HepG2 (cell line): ENCODE results near the gene AK8. TPM values are rescaled to one million over a fixed set of nuclear protein-coding genes. Genes with fewer than 3 reads are reported as not detected.

ENCODE experiments used
- ATAC-seq: fragments of 200-7000 bp; cut with Tn5 transposase; 3 replicates; pipeline ENCODE4 v1.9.1; 2020; ENCODE audit warnings: mild to moderate bottlenecking, moderate library complexity
- BruUV-seq: library from RNA; stranded (reverse); fragments of 400-500 nt; replicated peaks from 2 replicates; lab custom pipeline; 2021; lab: Mats Ljungman, UMichigan
- CTCF ChIA-PET: fragments of 300-600 bp; formaldehyde crosslinking; extraction: SDS; loops from one replicate; lab custom pipeline; 2021; ENCODE audit warnings: low total read pairs, inconsistent platforms, low intra/inter-chr PET ratio; lab: Yijun Ruan, JAX
- POLR2A ChIA-PET: fragments of 350-600 bp; sonication (Branson Sonifier 250); formaldehyde crosslinking; loops from one replicate; lab custom pipeline; 2020; ENCODE audit warnings: antibody characterized with exemption, inconsistent platforms; lab: Yijun Ruan, JAX
- DNase-seq: peaks from one replicate; pipeline ENCODE4 v3.0.0-alpha.2; 2015; ENCODE audit warnings: low spot score
- FAIRE-seq: peaks from 3 replicates; lab custom pipeline; 2011; peaks lifted over from hg19 to GRCh38; lab: Jason Lieb, UNC
- H2AFZ ChIP-seq: one replicate; pipeline ENCODE4 v1.6.1; 2011; ENCODE audit warnings: low read length, inconsistent platforms
- H3K27ac ChIP-seq: fragments of 300-600 bp; 3 replicates; pipeline ENCODE4 v1.8.0; 2011; ENCODE audit warnings: mixed run types, mild to moderate bottlenecking, mixed read lengths, low read length, inconsistent platforms; ENCODE audit not compliant: insufficient read depth; ENCODE audit errors: extremely low read length
- H3K27me3 ChIP-seq, 2 experiments: fragments of 200-600 bp in 1 of 2; 2 replicates in 1 of 2; 3 replicates in 1 of 2; pipeline versions ENCODE4 v1.6.0 to v1.8.0; 2011; ENCODE audit warnings: low read length in 2 of 2, mild to moderate bottlenecking in 2 of 2, moderate library complexity in 2 of 2, inconsistent platforms in 1 of 2; ENCODE audit not compliant: insufficient read depth in 2 of 2, control insufficient read depth in 1 of 2
- H3K36me3 ChIP-seq, 2 experiments: fragments of 200-600 bp in 1 of 2; replicated peaks in 1 of 2; 2 replicates in 1 of 2; 3 replicates in 1 of 2; pipeline versions ENCODE4 v1.5.1 to v1.8.0; 2011; ENCODE audit warnings: low read length in 2 of 2, inconsistent platforms in 1 of 2; ENCODE audit not compliant: insufficient read depth in 2 of 2, control insufficient read depth in 1 of 2
- H3K4me1 ChIP-seq: 2 replicates; pipeline ENCODE4 v1.5.1; 2012; ENCODE audit warnings: low read length, inconsistent platforms; ENCODE audit not compliant: insufficient read depth
- H3K4me2 ChIP-seq: 2 replicates; pipeline ENCODE4 v1.6.0; 2011; ENCODE audit warnings: low read depth, low read length, inconsistent platforms
- H3K4me3 ChIP-seq, 3 experiments: fragments of 200-600 bp in 1 of 3; sonication (generic), shearing (Covaris generic) in 1 of 3; replicated peaks in 1 of 3; 2 replicates each; pipeline ENCODE4 v1.5.1; 2011 to 2016; ENCODE audit warnings: low read length in 3 of 3, inconsistent platforms in 2 of 3, low read depth in 2 of 3, mild to moderate bottlenecking in 2 of 3, control low read depth in 1 of 3, mixed read lengths in 1 of 3; ENCODE audit not compliant: insufficient read depth in 1 of 3
- H3K79me2 ChIP-seq: one replicate; pipeline ENCODE4 v1.6.1; 2011; ENCODE audit warnings: low read length, inconsistent platforms; ENCODE audit not compliant: insufficient read depth
- H3K9ac ChIP-seq: 2 replicates; pipeline ENCODE4 v1.6.0; 2011; ENCODE audit warnings: mild to moderate bottlenecking, low read depth, low read length, inconsistent platforms; ENCODE audit not compliant: insufficient read depth
- H3K9me3 ChIP-seq: 2 replicates; pipeline ENCODE4 v1.5.1; 2012; ENCODE audit warnings: mild to moderate bottlenecking, low read length
- H4K20me1 ChIP-seq: 2 replicates; pipeline ENCODE4 v1.6.0; 2011; ENCODE audit warnings: inconsistent platforms, mild to moderate bottlenecking, low read length, moderate library complexity; ENCODE audit not compliant: insufficient read depth
- CCAR2 ChIP-seq: fragments of 200-400 bp; formaldehyde crosslinking; optimal IDR thresholded peaks from 2 replicates; pipeline ENCODE3; 2018; ENCODE audit warnings: low read depth, mild to moderate bottlenecking, low read length, moderate library complexity
- PAX8 ChIP-seq: sonication (generic); formaldehyde crosslinking; IDR thresholded peaks from 2 replicates; pipeline ENCODE4 v1.8.0; 2022; ENCODE audit warnings: mild to moderate bottlenecking, missing genetic modification reagents, borderline replicate concordance
- SMAD1 ChIP-seq: sonication (generic); formaldehyde crosslinking; IDR thresholded peaks from 2 replicates; pipeline ENCODE4 v1.4.0; 2020; ENCODE audit warnings: missing genetic modification reagents, low read depth, mild to moderate bottlenecking, borderline replicate concordance
- SRF ChIP-seq: IDR thresholded peaks from 2 replicates; pipeline ENCODE4 v1.6.1; 2011; ENCODE audit warnings: mild to moderate bottlenecking, low read depth, low read length, moderate library complexity
- TARDBP ChIP-seq: sonication (generic); formaldehyde crosslinking; IDR thresholded peaks from 2 replicates; pipeline ENCODE4 v1.8.0; 2022; ENCODE audit warnings: mild to moderate bottlenecking, missing genetic modification reagents
- TCF7L2 ChIP-seq: IDR thresholded peaks from 2 replicates; pipeline ENCODE4 v1.6.1; 2011; ENCODE audit warnings: mild to moderate bottlenecking, low read depth, low read length, moderate library complexity
- ZKSCAN8 ChIP-seq: IDR thresholded peaks from 2 replicates; pipeline ENCODE4 v1.6.1; 2016; ENCODE audit warnings: borderline replicate concordance, missing genetic modification reagents, missing compliant biosample characterization
- ZNF496 ChIP-seq: sonication (generic); formaldehyde crosslinking; IDR thresholded peaks from 2 replicates; pipeline ENCODE4 v1.8.1; 2023; ENCODE audit warnings: mild to moderate bottlenecking, moderate library complexity, missing genetic modification reagents; ENCODE audit not compliant: insufficient replicate concordance
- ZNF614 ChIP-seq: IDR thresholded peaks from 2 replicates; pipeline ENCODE4 v1.6.1; 2018; ENCODE audit warnings: missing biosample characterization, missing genetic modification reagents, inconsistent platforms, borderline replicate concordance
- ZNF75D ChIP-seq: sonication (generic); formaldehyde crosslinking; IDR thresholded peaks from 2 replicates; pipeline ENCODE4 v1.8.1; 2023; ENCODE audit warnings: missing genetic modification reagents, mild to moderate bottlenecking, borderline replicate concordance
- ZNF782 ChIP-seq: sonication (generic); formaldehyde crosslinking; IDR thresholded peaks from 2 replicates; pipeline ENCODE4 v1.4.0; 2020; ENCODE audit warnings: missing genetic modification reagents, mild to moderate bottlenecking, borderline replicate concordance
- WGBS: methylation state at CpG from one replicate; pipeline ENCODE4 v1.1.6; 2017; ENCODE audit warnings: low lambda C conversion rate; 5-methylcytosine and 5-hydroxymethylcytosine counted together
- in situ Hi-C: cut with HindIII; loops from 2 replicates; pipeline ENCODE4 v1.10.0; 2017; ENCODE audit warnings: low pct_unique_long_range_greater_than_20kb; ENCODE audit not compliant: extremely low pct_ligation_motif_present
- intact Hi-C: fragments of 100-400 bp; cut with micrococcal nuclease; formaldehyde crosslinking; loops from one replicate; pipeline ENCODE4 v1.10.0; 2022; ENCODE audit not compliant: unreplicated experiment
- polyA plus RNA-seq, 8 experiments: library from polyadenylated mRNA; depleted of rRNA in 3 of 8; stranded (reverse) in 7 of 8; unstranded in 1 of 8; fragments of >200 nt; fragmentation: Illumina TruSeq in 4 of 8; extraction: Trizol in 4 of 8; gene quantifications; 2 replicates each; pipeline versions ENCODE4 v1.2.1 to v1.2.3, GENCODE V29; 2011 to 2016; ENCODE audit warnings: low read depth in 4 of 8, missing spikeins in 1 of 8, mixed read lengths in 1 of 8; ENCODE audit not compliant: insufficient read depth in 1 of 8
- total RNA-seq, 5 experiments: library from RNA; depleted of rRNA; stranded (reverse); fragments of >200 nt; fragmentation: Illumina TruSeq; extraction: Trizol; gene quantifications; 2 replicates each; pipeline ENCODE4 v1.2.3, GENCODE V29; 2016; ENCODE audit warnings: low read depth in 1 of 5
- TF ChIP-seq, protein P1 (sequence below): sonication (generic); formaldehyde crosslinking; IDR thresholded peaks from one replicate; pipeline ENCODE4 v1.5.1; 2020; ENCODE audit warnings: mild to moderate bottlenecking, missing genetic modification reagents; ENCODE audit errors: not compliant biosample characterization
- TF ChIP-seq, protein P2 (sequence below): sonication (generic); formaldehyde crosslinking; IDR thresholded peaks from 2 replicates; pipeline ENCODE4 v1.4.0; 2020; ENCODE audit warnings: missing genetic modification reagents

The AK8 gene
- total and polyA plus RNA-seq, 2 of the 13 experiments (the other 11 are each of a cell fraction or from before 2014, with no cell fraction given), result 0.11 TPM; not detected in 1

DNA sequence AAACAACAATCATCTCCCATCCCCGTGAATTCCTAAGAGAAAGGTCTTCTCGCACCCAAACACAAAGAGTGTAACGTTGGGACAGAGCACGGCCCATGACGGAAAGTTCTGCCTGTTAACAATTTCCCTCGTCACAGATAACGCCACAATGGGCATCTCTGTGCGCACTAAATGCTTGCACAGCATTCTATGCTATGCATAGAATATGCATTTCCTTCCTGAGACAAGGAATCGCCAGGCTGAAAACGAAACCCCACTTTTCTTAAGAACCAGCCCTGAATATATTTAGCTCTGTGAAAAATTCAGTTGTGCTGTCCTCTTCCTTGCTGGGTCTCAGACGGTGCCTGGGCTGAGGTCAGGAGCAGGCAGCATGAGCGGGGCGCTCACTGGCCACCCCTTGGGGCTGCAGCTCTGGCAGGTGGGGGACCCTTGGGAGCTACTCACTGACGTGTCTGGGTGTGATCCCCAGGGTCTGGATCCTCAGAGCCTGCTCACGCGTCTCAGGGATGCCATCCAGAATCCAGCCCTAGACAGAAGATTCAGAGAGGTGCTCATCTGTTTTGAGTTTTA, 49.8 kb downstream of the AK8 start:
- Histone ChIP-seq H3K9me3 (no peaks in the 10 kb centered on the region), H3K4me1 (no peaks in the 10 kb centered on the region), H3K27ac (no peak overlapping the region), H3K27me3 (peaks cover 5 to 25% of the 10 kb centered on the region in 2 experiments; a peak in 4 of 5 replicates), H4K20me1 (no peaks in the 10 kb centered on the region), H3K4me2 (no peak overlapping the region), H2AFZ (no peak overlapping the region), H3K9ac (no peak overlapping the region), H3K36me3 (no peaks in the 10 kb centered on the region), H3K79me2 (no peaks in the 10 kb centered on the region), H3K4me3 (no peak overlapping the region)
- ChIA-PET CTCF (no interaction called here), POLR2A (no interaction called here)
- in situ Hi-C loops, result no loop called here
- no peak for DNase-seq
- intact Hi-C loops, result no loop called here
- whole genome bisulfite sequencing, result 60% methylated on average over 16 of the region's 16 CpGs
- no TSS peak for BruUV-seq
- ATAC-seq, result no peak
- FAIRE-seq, result no peak
- TF ChIP-seq ZNF75D (CRISPR knock-in tag) (no peak), TARDBP (no peak), TCF7L2 (no peak), SRF (no peak), CCAR2 (no peak), SMAD1 (CRISPR knock-in tag) (no peak), ZNF614 (no peak), ZKSCAN8 (CRISPR knock-in tag) (no peak), ZNF496 (CRISPR knock-in tag) (no peak), PAX8 (CRISPR knock-in tag) (no peak), ZNF782 (CRISPR knock-in tag) (no peak)
- TF ChIP-seq, protein P1, sequence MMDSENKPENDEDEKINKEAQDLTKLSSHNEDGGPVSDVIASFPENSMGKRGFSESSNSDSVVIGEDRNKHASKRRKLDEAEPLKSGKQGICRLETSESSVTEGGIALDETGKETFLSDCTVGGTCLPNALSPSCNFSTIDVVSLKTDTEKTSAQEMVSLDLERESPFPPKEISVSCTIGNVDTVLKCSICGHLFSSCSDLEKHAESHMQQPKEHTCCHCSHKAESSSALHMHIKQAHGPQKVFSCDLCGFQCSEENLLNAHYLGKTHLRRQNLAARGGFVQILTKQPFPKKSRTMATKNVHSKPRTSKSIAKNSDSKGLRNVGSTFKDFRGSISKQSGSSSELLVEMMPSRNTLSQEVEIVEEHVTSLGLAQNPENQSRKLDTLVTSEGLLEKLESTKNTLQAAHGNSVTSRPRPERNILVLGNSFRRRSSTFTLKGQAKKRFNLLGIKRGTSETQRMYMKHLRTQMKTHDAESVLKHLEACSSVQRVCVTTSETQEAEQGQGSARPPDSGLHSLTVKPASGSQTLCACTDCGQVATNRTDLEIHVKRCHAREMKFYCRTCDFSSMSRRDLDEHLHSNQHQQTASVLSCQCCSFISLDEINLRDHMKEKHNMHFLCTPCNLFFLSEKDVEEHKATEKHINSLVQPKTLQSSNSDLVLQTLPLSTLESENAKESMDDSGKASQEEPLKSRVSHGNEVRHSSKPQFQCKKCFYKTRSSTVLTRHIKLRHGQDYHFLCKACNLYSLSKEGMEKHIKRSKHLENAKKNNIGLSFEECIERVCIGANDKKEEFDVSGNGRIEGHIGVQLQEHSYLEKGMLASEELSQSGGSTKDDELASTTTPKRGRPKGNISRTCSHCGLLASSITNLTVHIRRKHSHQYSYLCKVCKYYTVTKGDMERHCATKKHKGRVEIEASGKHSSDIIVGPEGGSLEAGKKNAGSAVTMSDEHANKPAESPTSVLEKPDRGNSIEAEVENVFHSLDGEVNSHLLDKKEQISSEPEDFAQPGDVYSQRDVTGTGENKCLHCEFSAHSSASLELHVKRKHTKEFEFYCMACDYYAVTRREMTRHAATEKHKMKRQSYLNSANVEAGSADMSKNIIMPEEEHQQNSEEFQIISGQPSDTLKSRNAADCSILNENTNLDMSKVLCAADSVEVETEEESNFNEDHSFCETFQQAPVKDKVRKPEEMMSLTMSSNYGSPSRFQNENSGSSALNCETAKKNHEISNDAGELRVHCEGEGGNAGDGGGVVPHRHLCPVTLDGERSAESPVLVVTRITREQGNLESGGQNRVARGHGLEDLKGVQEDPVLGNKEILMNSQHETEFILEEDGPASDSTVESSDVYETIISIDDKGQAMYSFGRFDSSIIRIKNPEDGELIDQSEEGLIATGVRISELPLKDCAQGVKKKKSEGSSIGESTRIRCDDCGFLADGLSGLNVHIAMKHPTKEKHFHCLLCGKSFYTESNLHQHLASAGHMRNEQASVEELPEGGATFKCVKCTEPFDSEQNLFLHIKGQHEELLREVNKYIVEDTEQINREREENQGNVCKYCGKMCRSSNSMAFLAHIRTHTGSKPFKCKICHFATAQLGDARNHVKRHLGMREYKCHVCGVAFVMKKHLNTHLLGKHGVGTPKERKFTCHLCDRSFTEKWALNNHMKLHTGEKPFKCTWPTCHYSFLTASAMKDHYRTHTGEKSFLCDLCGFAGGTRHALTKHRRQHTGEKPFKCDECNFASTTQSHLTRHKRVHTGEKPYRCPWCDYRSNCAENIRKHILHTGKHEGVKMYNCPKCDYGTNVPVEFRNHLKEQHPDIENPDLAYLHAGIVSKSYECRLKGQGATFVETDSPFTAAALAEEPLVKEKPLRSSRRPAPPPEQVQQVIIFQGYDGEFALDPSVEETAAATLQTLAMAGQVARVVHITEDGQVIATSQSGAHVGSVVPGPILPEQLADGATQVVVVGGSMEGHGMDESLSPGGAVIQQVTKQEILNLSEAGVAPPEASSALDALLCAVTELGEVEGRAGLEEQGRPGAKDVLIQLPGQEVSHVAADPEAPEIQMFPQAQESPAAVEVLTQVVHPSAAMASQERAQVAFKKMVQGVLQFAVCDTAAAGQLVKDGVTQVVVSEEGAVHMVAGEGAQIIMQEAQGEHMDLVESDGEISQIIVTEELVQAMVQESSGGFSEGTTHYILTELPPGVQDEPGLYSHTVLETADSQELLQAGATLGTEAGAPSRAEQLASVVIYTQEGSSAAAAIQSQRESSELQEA (CRISPR knock-in tag), result no peak
- TF ChIP-seq, protein P2, sequence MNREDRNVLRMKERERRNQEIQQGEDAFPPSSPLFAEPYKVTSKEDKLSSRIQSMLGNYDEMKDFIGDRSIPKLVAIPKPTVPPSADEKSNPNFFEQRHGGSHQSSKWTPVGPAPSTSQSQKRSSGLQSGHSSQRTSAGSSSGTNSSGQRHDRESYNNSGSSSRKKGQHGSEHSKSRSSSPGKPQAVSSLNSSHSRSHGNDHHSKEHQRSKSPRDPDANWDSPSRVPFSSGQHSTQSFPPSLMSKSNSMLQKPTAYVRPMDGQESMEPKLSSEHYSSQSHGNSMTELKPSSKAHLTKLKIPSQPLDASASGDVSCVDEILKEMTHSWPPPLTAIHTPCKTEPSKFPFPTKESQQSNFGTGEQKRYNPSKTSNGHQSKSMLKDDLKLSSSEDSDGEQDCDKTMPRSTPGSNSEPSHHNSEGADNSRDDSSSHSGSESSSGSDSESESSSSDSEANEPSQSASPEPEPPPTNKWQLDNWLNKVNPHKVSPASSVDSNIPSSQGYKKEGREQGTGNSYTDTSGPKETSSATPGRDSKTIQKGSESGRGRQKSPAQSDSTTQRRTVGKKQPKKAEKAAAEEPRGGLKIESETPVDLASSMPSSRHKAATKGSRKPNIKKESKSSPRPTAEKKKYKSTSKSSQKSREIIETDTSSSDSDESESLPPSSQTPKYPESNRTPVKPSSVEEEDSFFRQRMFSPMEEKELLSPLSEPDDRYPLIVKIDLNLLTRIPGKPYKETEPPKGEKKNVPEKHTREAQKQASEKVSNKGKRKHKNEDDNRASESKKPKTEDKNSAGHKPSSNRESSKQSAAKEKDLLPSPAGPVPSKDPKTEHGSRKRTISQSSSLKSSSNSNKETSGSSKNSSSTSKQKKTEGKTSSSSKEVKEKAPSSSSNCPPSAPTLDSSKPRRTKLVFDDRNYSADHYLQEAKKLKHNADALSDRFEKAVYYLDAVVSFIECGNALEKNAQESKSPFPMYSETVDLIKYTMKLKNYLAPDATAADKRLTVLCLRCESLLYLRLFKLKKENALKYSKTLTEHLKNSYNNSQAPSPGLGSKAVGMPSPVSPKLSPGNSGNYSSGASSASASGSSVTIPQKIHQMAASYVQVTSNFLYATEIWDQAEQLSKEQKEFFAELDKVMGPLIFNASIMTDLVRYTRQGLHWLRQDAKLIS, result no peak
